SJCRH30 (cell line): Measurements from ENCODE around the gene GSTM1. TPM values are rescaled to one million over a fixed set of nuclear protein-coding genes. Genes with fewer than 3 reads are reported as not detected.

ENCODE experiments used
- total RNA-seq: library from RNA; depleted of rRNA; stranded (reverse); fragments of >200 nt; shearing (Covaris generic); gene quantifications from 2 replicates; pipeline ENCODE4 v1.2.3, GENCODE V29; 2014; rRNA removed

Gene GSTM1
- total RNA-seq, 1 experiment from 2014 or later: not detected

Other genes with a start within 250 kb of the GSTM1 start
- 0.65 and 0.86 TPM in 2 replicates for gene SYPL2, start 221.3 kb upstream of the GSTM1 start, total RNA-seq
- 7.0 and 9.1 TPM in 2 replicates for gene ATXN7L2, start 203.9 kb upstream of the GSTM1 start, total RNA-seq
- gene CYB561D1, start 193.7 kb upstream of the GSTM1 start, total RNA-seq: 8.4 and 9.7 TPM in 2 replicates
- 0.58 and 0.59 TPM in 2 replicates for gene AMIGO1, start 178.1 kb upstream of the GSTM1 start, total RNA-seq
- 0.20 and 0.57 TPM in 2 replicates for gene GPR61, start 147.9 kb upstream of the GSTM1 start, total RNA-seq
- gene GNAI3, start 139.2 kb upstream of the GSTM1 start, total RNA-seq: 12.2 and 13.4 TPM in 2 replicates
- 0.08 and 0.24 TPM in 2 replicates for gene GNAT2, start 68.2 kb upstream of the GSTM1 start, total RNA-seq
- gene AMPD2, start 68.0 kb upstream of the GSTM1 start, total RNA-seq: 37.0 and 42.6 TPM in 2 replicates
- gene GSTM4, start 31.7 kb upstream of the GSTM1 start, total RNA-seq: 2.5 and 3.0 TPM in 2 replicates
- gene GSTM2, start 19.8 kb upstream of the GSTM1 start, total RNA-seq: 3.4 and 5.9 TPM in 2 replicates
- gene GSTM5, start 24.4 kb downstream of the GSTM1 start, total RNA-seq: 0.02 TPM in 1 of 2 replicates, not detected in the other
- 31.4 and 32.1 TPM in 2 replicates for gene GSTM3, start 53.2 kb downstream of the GSTM1 start, total RNA-seq
- not detected in 2 replicates for gene EPS8L3, start 76.1 kb downstream of the GSTM1 start, total RNA-seq
- gene CSF1, start 223.0 kb downstream of the GSTM1 start, total RNA-seq: 0.58 and 0.77 TPM in 2 replicates